ENCODE results near the gene SERPINB6.

The SERPINB6 gene

DNA sequence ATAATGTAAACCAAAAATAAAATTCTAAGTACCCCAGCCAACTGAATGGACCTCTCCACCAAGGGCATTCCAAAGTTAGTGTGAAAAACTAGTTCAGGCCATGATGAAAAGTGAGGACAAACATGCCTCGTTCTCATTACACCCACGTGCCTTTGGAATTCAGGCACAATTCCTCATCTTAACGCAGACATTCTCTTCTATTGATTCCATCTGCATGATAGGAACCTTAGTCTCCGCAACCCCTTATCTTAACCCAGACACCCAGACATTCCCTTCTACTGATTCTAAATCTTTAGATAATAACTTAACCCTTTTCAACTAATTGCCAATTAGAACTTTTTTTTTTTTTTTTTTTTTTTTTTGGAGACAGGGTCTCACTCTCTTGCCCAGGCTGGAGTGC is 7.6 kb upstream of the SERPINB6 start:
- TF ChIP-seq, protein P1, sequence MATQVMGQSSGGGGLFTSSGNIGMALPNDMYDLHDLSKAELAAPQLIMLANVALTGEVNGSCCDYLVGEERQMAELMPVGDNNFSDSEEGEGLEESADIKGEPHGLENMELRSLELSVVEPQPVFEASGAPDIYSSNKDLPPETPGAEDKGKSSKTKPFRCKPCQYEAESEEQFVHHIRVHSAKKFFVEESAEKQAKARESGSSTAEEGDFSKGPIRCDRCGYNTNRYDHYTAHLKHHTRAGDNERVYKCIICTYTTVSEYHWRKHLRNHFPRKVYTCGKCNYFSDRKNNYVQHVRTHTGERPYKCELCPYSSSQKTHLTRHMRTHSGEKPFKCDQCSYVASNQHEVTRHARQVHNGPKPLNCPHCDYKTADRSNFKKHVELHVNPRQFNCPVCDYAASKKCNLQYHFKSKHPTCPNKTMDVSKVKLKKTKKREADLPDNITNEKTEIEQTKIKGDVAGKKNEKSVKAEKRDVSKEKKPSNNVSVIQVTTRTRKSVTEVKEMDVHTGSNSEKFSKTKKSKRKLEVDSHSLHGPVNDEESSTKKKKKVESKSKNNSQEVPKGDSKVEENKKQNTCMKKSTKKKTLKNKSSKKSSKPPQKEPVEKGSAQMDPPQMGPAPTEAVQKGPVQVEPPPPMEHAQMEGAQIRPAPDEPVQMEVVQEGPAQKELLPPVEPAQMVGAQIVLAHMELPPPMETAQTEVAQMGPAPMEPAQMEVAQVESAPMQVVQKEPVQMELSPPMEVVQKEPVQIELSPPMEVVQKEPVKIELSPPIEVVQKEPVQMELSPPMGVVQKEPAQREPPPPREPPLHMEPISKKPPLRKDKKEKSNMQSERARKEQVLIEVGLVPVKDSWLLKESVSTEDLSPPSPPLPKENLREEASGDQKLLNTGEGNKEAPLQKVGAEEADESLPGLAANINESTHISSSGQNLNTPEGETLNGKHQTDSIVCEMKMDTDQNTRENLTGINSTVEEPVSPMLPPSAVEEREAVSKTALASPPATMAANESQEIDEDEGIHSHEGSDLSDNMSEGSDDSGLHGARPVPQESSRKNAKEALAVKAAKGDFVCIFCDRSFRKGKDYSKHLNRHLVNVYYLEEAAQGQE (IDR thresholded peaks at IDR 0.05; ENCODE audit: insufficient read depth in 1 of 2, low read depth in 2 of 2, low read length in 2 of 2) = no peak
- TF ChIP-seq SIN3A (IDR thresholded peaks at IDR 0.05; ENCODE audit: borderline replicate concordance, insufficient read depth, low read length) (no peak), POLR2AphosphoS5 (IDR thresholded peaks at IDR 0.05; ENCODE audit: low read depth, low read length) (no peak)

DNA sequence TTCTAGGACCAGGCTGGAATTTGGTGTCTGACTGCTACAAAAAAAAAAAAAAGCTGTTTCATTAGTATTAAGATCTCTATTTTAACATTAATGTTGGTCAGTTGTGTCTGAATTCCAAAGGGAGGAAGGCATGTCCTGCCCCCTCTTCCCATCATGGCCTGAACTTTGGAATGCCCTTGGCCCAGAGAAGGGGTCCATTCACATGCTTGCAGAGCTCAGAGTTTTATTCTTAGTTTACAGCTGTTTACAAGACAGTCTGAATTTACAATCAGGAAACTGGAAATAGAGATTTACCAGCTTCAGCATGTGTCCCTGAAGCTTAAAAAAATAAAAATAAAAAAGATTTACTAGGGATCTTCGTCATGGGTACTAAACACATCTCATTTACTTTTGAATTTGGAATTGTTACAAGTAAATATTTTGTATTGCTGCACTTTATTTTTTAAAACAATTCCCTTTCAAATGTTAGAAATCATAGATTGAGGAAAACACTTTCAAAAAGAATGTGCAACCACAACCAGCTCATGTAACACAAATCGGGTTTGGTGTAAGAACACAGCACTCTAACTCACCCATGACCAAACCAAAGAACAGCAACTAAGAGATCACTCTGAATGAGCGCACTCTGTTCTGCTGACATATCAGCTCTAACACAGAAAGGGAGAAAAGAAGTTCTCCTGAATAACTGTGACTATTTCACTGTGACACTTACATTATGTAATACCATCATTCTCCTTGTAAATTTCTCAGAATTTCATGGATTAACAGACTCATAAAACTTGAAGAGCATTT is 6.6 kb upstream of the SERPINB6 start:
- TF ChIP-seq, protein P1 (IDR thresholded peaks at IDR 0.05; ENCODE audit: insufficient read depth in 1 of 2, low read depth in 2 of 2, low read length in 2 of 2) = no peak
- no peak for TF ChIP-seq SIN3A (IDR thresholded peaks at IDR 0.05; ENCODE audit: borderline replicate concordance, insufficient read depth, low read length)
- no peak for TF ChIP-seq TAF1 (IDR thresholded peaks at IDR 0.05; ENCODE audit: borderline replicate concordance, insufficient read depth, low read length)
- TF ChIP-seq POLR2AphosphoS5 (IDR thresholded peaks at IDR 0.05; ENCODE audit: low read depth, low read length) = no peak
- no peak for TF ChIP-seq FOXP2 (optimal IDR thresholded peaks at IDR 0.05; ENCODE audit: borderline replicate concordance, extremely low read depth, extremely low read length, insufficient read depth)

DNA sequence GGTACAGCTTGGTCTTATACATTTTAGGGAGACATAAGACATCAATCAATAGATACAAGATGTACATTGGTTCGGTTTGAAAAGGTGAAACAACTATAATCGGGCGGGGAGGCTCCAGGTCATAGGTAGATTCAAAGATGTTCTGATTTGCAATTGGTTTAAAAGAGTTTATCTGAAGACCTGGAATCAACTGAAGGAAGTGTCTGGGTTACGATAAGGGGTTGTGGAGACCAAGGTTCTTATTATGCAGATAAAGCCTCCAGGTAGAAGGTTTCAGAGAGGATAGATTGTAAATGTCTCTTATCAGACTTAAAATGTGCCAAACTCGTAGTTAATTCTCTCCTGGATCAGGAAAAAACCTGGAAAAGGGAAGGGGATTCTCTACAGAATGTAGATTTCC is 5.9 kb upstream of the SERPINB6 start:
- TF ChIP-seq TAF1 (IDR thresholded peaks at IDR 0.05; ENCODE audit: borderline replicate concordance, insufficient read depth, low read length) (no peak), FOXP2 (optimal IDR thresholded peaks at IDR 0.05; ENCODE audit: borderline replicate concordance, extremely low read depth, extremely low read length, insufficient read depth) (no peak), SIN3A (IDR thresholded peaks at IDR 0.05; ENCODE audit: borderline replicate concordance, insufficient read depth, low read length) (no peak), POLR2AphosphoS5 (IDR thresholded peaks at IDR 0.05; ENCODE audit: low read depth, low read length) (no peak)
- TF ChIP-seq, protein P1 (IDR thresholded peaks at IDR 0.05; ENCODE audit: insufficient read depth in 1 of 2, low read depth in 2 of 2, low read length in 2 of 2) = no peak

DNA sequence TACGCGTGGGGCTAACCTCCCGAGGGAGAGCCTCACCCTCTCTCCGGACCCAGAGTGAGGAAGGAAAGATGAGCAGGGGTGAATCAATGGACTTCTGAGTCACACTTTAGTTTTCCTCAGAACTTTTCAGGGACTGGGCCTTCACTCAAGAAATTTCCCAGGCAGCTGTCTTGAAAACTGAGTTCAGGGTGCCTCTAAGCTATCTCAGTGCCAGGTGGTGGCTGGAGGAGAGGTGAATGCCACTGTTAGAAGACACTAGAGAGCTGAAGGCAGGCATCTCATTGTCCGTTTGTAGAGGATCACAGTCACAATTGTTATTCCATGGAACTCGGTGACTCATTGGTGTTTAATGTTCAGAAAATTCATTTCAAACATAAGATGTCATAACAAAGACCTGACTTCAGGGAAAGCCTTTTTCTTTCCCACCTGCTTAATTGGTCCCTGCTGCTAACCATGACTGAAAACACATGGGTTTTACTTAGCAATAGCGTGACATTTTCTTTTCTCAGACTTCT is 5.3 kb upstream of the SERPINB6 start:
- TF ChIP-seq TAF1 (IDR thresholded peaks at IDR 0.05; ENCODE audit: borderline replicate concordance, insufficient read depth, low read length) = no peak
- TF ChIP-seq, protein P1 (IDR thresholded peaks at IDR 0.05; ENCODE audit: insufficient read depth in 1 of 2, low read depth in 2 of 2, low read length in 2 of 2) = no peak
- TF ChIP-seq POLR2AphosphoS5 (IDR thresholded peaks at IDR 0.05; ENCODE audit: low read depth, low read length) = no peak
- no peak for TF ChIP-seq SIN3A (IDR thresholded peaks at IDR 0.05; ENCODE audit: borderline replicate concordance, insufficient read depth, low read length)
- no peak for TF ChIP-seq FOXP2 (optimal IDR thresholded peaks at IDR 0.05; ENCODE audit: borderline replicate concordance, extremely low read depth, extremely low read length, insufficient read depth)
